Measurements from ENCODE around the gene DCAF12L2.
"Not testable (repeated sequence)": the region's sequence is repeated elsewhere in the genome, so short reads cannot be mapped to it uniquely, and the experiment has no call there.

The DCAF12L2 gene

GRCh38 chrX:126165721-126166461 lies at the start of gene DCAF12L2:
Gene DCAF12L2 (minus strand): TSS chrX:126166289. CDS start chrX:126165924, 365 bp downstream.
- no peak for DNase-seq (ENCODE audit: low read depth, low spot score)

GRCh38 chrX:126190888-126191287 lies 24.8 kb upstream of the DCAF12L2 start:
- DNase-seq (ENCODE audit: low read depth, low spot score): not testable (repeated sequence)

- no peak for DNase-seq (ENCODE audit: low read depth, low spot score)
Measured at GRCh38 chrX:126177133-126177840, 11.2 kb upstream of the DCAF12L2 start.

GRCh38 chrX:126170720-126171119 lies 4.6 kb upstream of the DCAF12L2 start:
- DNase-seq (ENCODE audit: low read depth, low spot score): no peak

GRCh38 chrX:126167560-126167959 lies 1.5 kb upstream of the DCAF12L2 start:
- no peak for DNase-seq (ENCODE audit: low read depth, low spot score)

GRCh38 chrX:126165401-126165720 lies 728 bp downstream of the DCAF12L2 start:
- no peak for DNase-seq (ENCODE audit: low read depth, low spot score)

- DNase-seq (ENCODE audit: low read depth, low spot score): no peak
Measured at GRCh38 chrX:126164689-126165400, 1.2 kb downstream of the DCAF12L2 start.

- DNase-seq (ENCODE audit: low read depth, low spot score): no peak
Measured at GRCh38 chrX:126164226-126164625, 1.9 kb downstream of the DCAF12L2 start.

- DNase-seq (ENCODE audit: low read depth, low spot score): no peak
Measured at GRCh38 chrX:126141014-126141413, 25.1 kb downstream of the DCAF12L2 start.

- DNase-seq (ENCODE audit: low read depth, low spot score): no peak
Measured at GRCh38 chrX:126137899-126138298, 28.2 kb downstream of the DCAF12L2 start.

GRCh38 chrX:126124721-126125120 lies 41.4 kb downstream of the DCAF12L2 start:
- no peak for DNase-seq (ENCODE audit: low read depth, low spot score)

All from activated naive CD8-positive, alpha-beta T cell treated with anti-CD3 and anti-CD28 coated beads, Interleukin-2, amount 50 U/mL, for 16 hours (primary cell).